Measurements from ENCODE around the gene STEAP2. TPM values are rescaled to one million over a fixed set of nuclear protein-coding genes. Genes with fewer than 3 reads are reported as not detected.

STEAP2 gene
- total and polyA plus RNA-seq, 2 donors (not counting 3 experiments of a cell fraction or from before 2014, with no cell fraction given) = 4.2 to 4.6 TPM

DNA sequence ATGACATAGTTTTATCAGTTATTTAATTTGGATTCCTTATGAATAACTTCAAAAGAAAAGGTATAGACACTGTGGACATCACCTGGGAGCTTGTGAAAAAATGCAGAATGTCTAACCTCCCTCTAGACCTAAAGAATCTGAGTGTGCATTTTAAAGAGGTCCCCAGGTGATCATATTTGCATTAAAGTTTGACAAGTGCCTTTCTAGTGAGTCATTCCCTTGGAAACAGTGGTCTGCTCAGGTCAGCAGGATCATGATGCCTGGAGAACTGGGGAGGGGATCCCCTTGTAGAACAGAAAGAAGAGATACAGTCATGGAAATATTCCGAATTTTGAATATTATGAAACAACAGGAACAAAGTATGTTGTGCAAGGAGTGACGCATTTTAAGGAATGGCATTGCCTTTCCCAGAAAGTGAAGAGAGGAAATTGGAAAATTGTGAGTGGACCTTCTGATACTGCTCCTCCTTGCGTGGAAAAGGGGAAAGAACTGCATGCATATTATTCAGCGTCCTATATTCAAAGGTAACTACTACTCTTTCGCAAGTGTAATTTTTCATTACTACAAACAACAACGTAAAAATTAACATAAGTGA is 4.6 kb downstream of the STEAP2 start:
- dilution Hi-C loops (cut with MboI; ENCODE audit: extremely low pct_ligation_motif_present, low sequenced_read_pairs) = no loop called here
- Histone ChIP-seq H4K20me1 (replicated peaks; ENCODE audit: control insufficient read depth, extremely low read depth, insufficient read depth, low read length) (no peaks in the 10 kb centered on the region), H3K4me2 (ENCODE audit: insufficient read depth, low read length) (no peak overlapping the region)

More for the DNA sequence above, 4.6 kb downstream of the STEAP2 start:
- H3K4me1 ChIP-seq (ENCODE audit: control insufficient read depth, extremely low read depth, insufficient read depth, low read length) = peaks cover 7% of the 10 kb centered on the region
- DNase-seq (ENCODE audit: low read depth, low spot score) (no peak), FAIRE-seq (no peak)
- H3K27me3 ChIP-seq (ENCODE audit: control insufficient read depth in 2 of 2, insufficient read depth in 2 of 2, low read length in 2 of 2) = no peaks in the 10 kb centered on the region
- H3K4me3 ChIP-seq (replicated peaks in 1 of 3; ENCODE audit: insufficient read depth in 1 of 3, low read depth in 1 of 3, low read length in 3 of 3) = no peak overlapping the region
- H3K9ac ChIP-seq (replicated peaks; ENCODE audit: extremely low read depth, insufficient read depth, low read length) = no peak overlapping the region
- no peak for TF ChIP-seq POLR2A (IDR thresholded peaks at IDR 0.05; ENCODE audit: low read depth, low read length)
- TF ChIP-seq MYC (IDR thresholded peaks at IDR 0.05; ENCODE audit: low read depth, low read length) = no peak
- TF ChIP-seq EZH2 (IDR thresholded peaks at IDR 0.05; ENCODE audit: borderline replicate concordance, low read depth, low read length, severe bottlenecking) = no peak
- no peak for TF ChIP-seq MAX (IDR thresholded peaks at IDR 0.05; ENCODE audit: insufficient read depth, insufficient read length)
- TF ChIP-seq JUN (IDR thresholded peaks at IDR 0.05; ENCODE audit: borderline replicate concordance, insufficient read depth, insufficient read length, low read depth) = no peak
- no peak for TF ChIP-seq POLR2AphosphoS5 (IDR thresholded peaks at IDR 0.05; ENCODE audit: insufficient read depth, low read depth, low read length)
- TF ChIP-seq GATA2 (IDR thresholded peaks at IDR 0.05; ENCODE audit: insufficient read depth, insufficient read length, low read depth, low read length) = no peak
- no peak for TF ChIP-seq FOS (IDR thresholded peaks at IDR 0.05; ENCODE audit: borderline replicate concordance, insufficient read depth, low read length)
- no peak for TF ChIP-seq CTCF (IDR thresholded peaks at IDR 0.05; ENCODE audit: extremely low read depth in 1 of 2, insufficient read depth in 1 of 2, low read depth in 1 of 2, low read length in 2 of 2)
- H3K9me1 ChIP-seq (replicated peaks; ENCODE audit: control insufficient read depth, extremely low read depth, insufficient read depth, low read length) = no peaks in the 10 kb centered on the region
- H3K9me3 ChIP-seq (replicated peaks; ENCODE audit: control insufficient read depth, insufficient read depth, low read length) = no peaks in the 10 kb centered on the region
- CTCF ChIA-PET = interaction anchor here (1.2 to 1.5 kb wide), 2 partner anchors 23 to 62 kb away, joined by 3 to 4 read pairs; partner anchors contain the start of gene STEAP1
- no peaks in the 10 kb centered on the region for H3K79me2 ChIP-seq (ENCODE audit: control insufficient read depth, insufficient read depth, low read length)
- BruUV-seq (replicated peaks) = no TSS peak
- POLR2A ChIA-PET = no interaction called here
- H2AFZ ChIP-seq (ENCODE audit: low read depth, low read length) = no peak overlapping the region
- H3K36me3 ChIP-seq (ENCODE audit: control insufficient read depth in 2 of 2, extremely low read depth in 1 of 2, insufficient read depth in 2 of 2, low read length in 2 of 2) = no peaks in the 10 kb centered on the region
- no peak overlapping the region for H3K27ac ChIP-seq (ENCODE audit: insufficient read depth, low read depth, low read length)
- intact Hi-C loops (cut with micrococcal nuclease) = no loop called here
